ENCODE results near the gene BCKDK.
A peak's percentile ranks its signal among the peaks of the same experiment; 100 is the strongest.

The BCKDK gene

GRCh38 chr16:31073970-31074813 lies 34.0 kb upstream of the BCKDK start, which contains the start of the genes ZNF646 and ZNF668 (continued):
- TF ChIP-seq ZNF433 (tag by site-specific recombination; IDR thresholded peaks at IDR 0.05; ENCODE audit: low read depth) = no peak
- peak; percentile 89 for TF ChIP-seq ZNF366 (tag by site-specific recombination; conservative IDR thresholded peaks at IDR 0.05)
- TF ChIP-seq ZNF37A (tag by site-specific recombination; IDR thresholded peaks at IDR 0.05) = no peak
- TF ChIP-seq ZNF146 (tag by site-specific recombination; IDR thresholded peaks at IDR 0.05) = no peak
- TF ChIP-seq, protein P1, sequence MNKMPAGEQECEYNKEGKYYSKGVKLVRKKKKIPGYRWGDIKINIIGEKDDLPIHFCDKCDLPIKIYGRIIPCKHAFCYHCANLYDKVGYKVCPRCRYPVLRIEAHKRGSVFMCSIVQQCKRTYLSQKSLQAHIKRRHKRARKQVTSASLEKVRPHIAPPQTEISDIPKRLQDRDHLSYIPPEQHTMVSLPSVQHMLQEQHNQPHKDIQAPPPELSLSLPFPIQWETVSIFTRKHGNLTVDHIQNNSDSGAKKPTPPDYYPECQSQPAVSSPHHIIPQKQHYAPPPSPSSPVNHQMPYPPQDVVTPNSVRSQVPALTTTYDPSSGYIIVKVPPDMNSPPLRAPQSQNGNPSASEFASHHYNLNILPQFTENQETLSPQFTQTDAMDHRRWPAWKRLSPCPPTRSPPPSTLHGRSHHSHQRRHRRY (tag by site-specific recombination; IDR thresholded peaks at IDR 0.05) = no peak
- no peak for TF ChIP-seq ZNF23 (tag by site-specific recombination; IDR thresholded peaks at IDR 0.05; ENCODE audit: borderline replicate concordance)
- no peak for TF ChIP-seq ZNF837 (tag by site-specific recombination; IDR thresholded peaks at IDR 0.05)
- TF ChIP-seq CTCF (tag by site-specific recombination; IDR thresholded peaks at IDR 0.05) = peak; percentile 63
- TF ChIP-seq ZSCAN18 (tag by site-specific recombination; IDR thresholded peaks at IDR 0.05) = no peak
- no peak for TF ChIP-seq OSR2 (tag by site-specific recombination; IDR thresholded peaks at IDR 0.05)
- no peak for TF ChIP-seq ZNF48 (tag by site-specific recombination; IDR thresholded peaks at IDR 0.05)
- no peak for TF ChIP-seq ZNF514 (tag by site-specific recombination; IDR thresholded peaks at IDR 0.05)
- TF ChIP-seq ZFP69B (tag by site-specific recombination; IDR thresholded peaks at IDR 0.05) = peak; percentile 70
- TF ChIP-seq HOXD13 (CRISPR knock-in tag; IDR thresholded peaks at IDR 0.05; ENCODE audit: borderline replicate concordance) = no peak
- TF ChIP-seq ZNF155 (tag by site-specific recombination; IDR thresholded peaks at IDR 0.05) = no peak
- no peak for TF ChIP-seq ZNF311 (tag by site-specific recombination; IDR thresholded peaks at IDR 0.05; ENCODE audit: borderline replicate concordance)
- no peak for TF ChIP-seq ZNF521 (tag by site-specific recombination; IDR thresholded peaks at IDR 0.05)
- TF ChIP-seq ZFHX2 (tag by site-specific recombination; conservative IDR thresholded peaks at IDR 0.05) = peak; percentile 56
- TF ChIP-seq TCF7L2 (IDR thresholded peaks at IDR 0.05; ENCODE audit: borderline replicate concordance, low read depth, low read length) = no peak
- no peak for TF ChIP-seq PBX3 (CRISPR knock-in tag; IDR thresholded peaks at IDR 0.05)
- TF ChIP-seq ZBTB21 (tag by site-specific recombination; IDR thresholded peaks at IDR 0.05) = peak; percentile 82
- no peak for TF ChIP-seq ZNF148 (tag by site-specific recombination; IDR thresholded peaks at IDR 0.05; ENCODE audit: borderline replicate concordance)
- TF ChIP-seq, protein P2, sequence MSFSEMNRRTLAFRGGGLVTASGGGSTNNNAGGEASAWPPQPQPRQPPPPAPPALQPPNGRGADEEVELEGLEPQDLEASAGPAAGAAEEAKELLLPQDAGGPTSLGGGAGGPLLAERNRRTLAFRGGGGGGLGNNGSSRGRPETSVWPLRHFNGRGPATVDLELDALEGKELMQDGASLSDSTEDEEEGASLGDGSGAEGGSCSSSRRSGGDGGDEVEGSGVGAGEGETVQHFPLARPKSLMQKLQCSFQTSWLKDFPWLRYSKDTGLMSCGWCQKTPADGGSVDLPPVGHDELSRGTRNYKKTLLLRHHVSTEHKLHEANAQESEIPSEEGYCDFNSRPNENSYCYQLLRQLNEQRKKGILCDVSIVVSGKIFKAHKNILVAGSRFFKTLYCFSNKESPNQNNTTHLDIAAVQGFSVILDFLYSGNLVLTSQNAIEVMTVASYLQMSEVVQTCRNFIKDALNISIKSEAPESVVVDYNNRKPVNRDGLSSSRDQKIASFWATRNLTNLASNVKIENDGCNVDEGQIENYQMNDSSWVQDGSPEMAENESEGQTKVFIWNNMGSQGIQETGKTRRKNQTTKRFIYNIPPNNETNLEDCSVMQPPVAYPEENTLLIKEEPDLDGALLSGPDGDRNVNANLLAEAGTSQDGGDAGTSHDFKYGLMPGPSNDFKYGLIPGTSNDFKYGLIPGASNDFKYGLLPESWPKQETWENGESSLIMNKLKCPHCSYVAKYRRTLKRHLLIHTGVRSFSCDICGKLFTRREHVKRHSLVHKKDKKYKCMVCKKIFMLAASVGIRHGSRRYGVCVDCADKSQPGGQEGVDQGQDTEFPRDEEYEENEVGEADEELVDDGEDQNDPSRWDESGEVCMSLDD (tag by site-specific recombination; IDR thresholded peaks at IDR 0.05) = peak; percentile 90
- no peak for TF ChIP-seq ZNF704 (tag by site-specific recombination; IDR thresholded peaks at IDR 0.05)
- TF ChIP-seq ZNF777 (tag by site-specific recombination; IDR thresholded peaks at IDR 0.05; ENCODE audit: borderline replicate concordance) = peak; percentile 62; the same call in 1 of the 2 replicates
- TF ChIP-seq ZNF660 (tag by site-specific recombination; IDR thresholded peaks at IDR 0.05) = peak; percentile 92
- no peak for TF ChIP-seq ZNF549 (tag by site-specific recombination; IDR thresholded peaks at IDR 0.05)
- TF ChIP-seq ZNF558 (tag by site-specific recombination; IDR thresholded peaks at IDR 0.05) = no peak

Measured in HEK293 (cell line).